ENCODE data around the gene MTREX. TPM values are rescaled to one million over a fixed set of nuclear protein-coding genes. Genes with fewer than 3 reads are reported as not detected.

The MTREX gene
- total RNA-seq, 1 donor from 2014 or later, result 68.7 TPM

DNA sequence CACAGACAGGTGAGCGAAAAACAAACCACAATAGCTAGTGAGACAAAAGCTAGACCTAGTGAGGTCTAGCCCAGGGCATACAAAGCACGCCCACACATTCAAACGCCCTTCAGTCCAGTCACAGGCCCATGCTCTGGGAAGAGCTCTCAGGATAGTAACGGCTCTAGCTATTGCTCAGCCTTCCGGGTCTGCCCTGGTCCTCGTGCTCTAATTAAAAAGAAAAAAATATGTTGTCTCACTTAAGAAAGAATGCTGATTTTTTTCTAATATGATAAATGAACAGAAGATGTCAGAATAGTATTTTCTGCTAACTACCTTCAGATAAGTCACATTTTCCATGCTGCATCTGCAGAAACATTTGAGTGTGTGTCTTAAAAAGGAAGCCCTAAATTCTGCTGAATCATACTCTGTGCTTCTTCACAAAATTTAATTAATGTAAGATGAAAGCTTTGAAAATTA is 132.4 kb downstream of the MTREX start:
- Histone ChIP-seq H3K4me2 (ENCODE audit: low read length) (peak overlapping the region; percentile 21), H3K9ac (ENCODE audit: low read length) (no peak overlapping the region), H3K4me1 (ENCODE audit: insufficient read depth, low read length) (peaks cover 35% of the 10 kb centered on the region), H3K79me2 (ENCODE audit: insufficient read depth, low read length) (no peaks in the 10 kb centered on the region), H3K27me3 (ENCODE audit: insufficient read depth, low read length) (no peaks in the 10 kb centered on the region), H3K27ac (ENCODE audit: low read depth, low read length) (no peak overlapping the region), H3K9me3 (ENCODE audit: insufficient read depth, low read depth, low read length) (no peaks in the 10 kb centered on the region), H3K4me3 (ENCODE audit: insufficient read depth, low read depth, low read length) (no peak overlapping the region), H3K36me3 (ENCODE audit: insufficient read depth, low read length) (no peaks in the 10 kb centered on the region), H4K20me1 (ENCODE audit: insufficient read depth, low read length) (peaks cover 3% of the 10 kb centered on the region), H2AFZ (ENCODE audit: low read depth, low read length) (no peak overlapping the region)
- TF ChIP-seq EZH2 (IDR thresholded peaks at IDR 0.05; ENCODE audit: insufficient read depth, low read length), result no peak
- TF ChIP-seq, protein P1, sequence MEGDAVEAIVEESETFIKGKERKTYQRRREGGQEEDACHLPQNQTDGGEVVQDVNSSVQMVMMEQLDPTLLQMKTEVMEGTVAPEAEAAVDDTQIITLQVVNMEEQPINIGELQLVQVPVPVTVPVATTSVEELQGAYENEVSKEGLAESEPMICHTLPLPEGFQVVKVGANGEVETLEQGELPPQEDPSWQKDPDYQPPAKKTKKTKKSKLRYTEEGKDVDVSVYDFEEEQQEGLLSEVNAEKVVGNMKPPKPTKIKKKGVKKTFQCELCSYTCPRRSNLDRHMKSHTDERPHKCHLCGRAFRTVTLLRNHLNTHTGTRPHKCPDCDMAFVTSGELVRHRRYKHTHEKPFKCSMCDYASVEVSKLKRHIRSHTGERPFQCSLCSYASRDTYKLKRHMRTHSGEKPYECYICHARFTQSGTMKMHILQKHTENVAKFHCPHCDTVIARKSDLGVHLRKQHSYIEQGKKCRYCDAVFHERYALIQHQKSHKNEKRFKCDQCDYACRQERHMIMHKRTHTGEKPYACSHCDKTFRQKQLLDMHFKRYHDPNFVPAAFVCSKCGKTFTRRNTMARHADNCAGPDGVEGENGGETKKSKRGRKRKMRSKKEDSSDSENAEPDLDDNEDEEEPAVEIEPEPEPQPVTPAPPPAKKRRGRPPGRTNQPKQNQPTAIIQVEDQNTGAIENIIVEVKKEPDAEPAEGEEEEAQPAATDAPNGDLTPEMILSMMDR (IDR thresholded peaks at IDR 0.05; ENCODE audit: insufficient read depth, low read depth, low read length), result no peak
- Mint-ChIP-seq H3K4me3 (ENCODE audit: unreplicated experiment) (no peak overlapping the region), H3K36me3 (ENCODE audit: low read depth, unreplicated experiment) (peaks cover 18% of the 10 kb centered on the region), H3K27ac (ENCODE audit: unreplicated experiment) (peak overlapping the region; percentile 98), H3K4me1 (ENCODE audit: low read depth, unreplicated experiment) (peaks cover 46% of the 10 kb centered on the region), H3K27me3 (ENCODE audit: low read depth, unreplicated experiment) (no peaks in the 10 kb centered on the region), H3K9me3 (ENCODE audit: unreplicated experiment) (peaks cover 3% of the 10 kb centered on the region)
- FAIRE-seq, result no peak
- DNase-seq (ENCODE audit: low read depth), result peak; percentile 73

DNA sequence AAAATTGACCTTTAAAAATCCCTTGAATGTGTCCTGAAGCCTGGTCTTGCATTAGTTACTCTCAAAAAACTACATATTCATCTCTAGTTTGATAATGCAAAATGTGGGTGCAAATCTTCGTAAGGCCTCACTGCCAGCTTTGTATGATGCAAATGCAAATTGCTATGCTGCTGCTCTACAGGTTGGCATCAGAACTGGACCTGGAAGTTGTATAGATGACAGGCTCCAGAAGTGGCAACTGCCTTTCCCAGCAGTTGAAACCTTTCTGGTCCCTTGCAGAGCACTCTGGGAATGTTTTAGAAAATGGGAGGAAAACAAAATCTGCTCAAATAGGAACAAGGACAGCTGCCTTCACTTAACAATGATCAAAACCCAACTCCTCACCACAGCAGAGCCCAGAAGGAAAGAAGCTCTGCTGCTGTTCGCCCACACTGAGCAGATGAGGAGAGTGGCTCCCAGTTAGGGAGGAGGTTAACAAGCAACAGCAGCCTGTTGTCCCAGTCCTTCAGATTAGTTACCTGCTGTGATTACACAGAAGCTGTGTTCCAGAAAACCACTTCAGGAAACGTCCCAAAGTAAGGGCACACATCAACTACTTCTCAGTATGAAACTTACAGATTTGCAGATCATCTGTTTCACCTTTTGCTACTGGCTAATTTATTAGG is 133.4 kb downstream of the MTREX start:
- Histone ChIP-seq H3K4me1 (ENCODE audit: insufficient read depth, low read length) (peaks cover 35% of the 10 kb centered on the region), H3K27ac (ENCODE audit: low read depth, low read length) (no peak overlapping the region), H3K9me3 (ENCODE audit: insufficient read depth, low read depth, low read length) (no peaks in the 10 kb centered on the region), H3K27me3 (ENCODE audit: insufficient read depth, low read length) (no peaks in the 10 kb centered on the region), H4K20me1 (ENCODE audit: insufficient read depth, low read length) (peaks cover 3% of the 10 kb centered on the region), H2AFZ (ENCODE audit: low read depth, low read length) (no peak overlapping the region), H3K9ac (ENCODE audit: low read length) (no peak overlapping the region), H3K79me2 (ENCODE audit: insufficient read depth, low read length) (no peaks in the 10 kb centered on the region), H3K4me3 (ENCODE audit: insufficient read depth, low read depth, low read length) (no peak overlapping the region), H3K36me3 (ENCODE audit: insufficient read depth, low read length) (no peaks in the 10 kb centered on the region), H3K4me2 (ENCODE audit: low read length) (no peak overlapping the region)
- H3K36me3 Mint-ChIP-seq (ENCODE audit: low read depth, unreplicated experiment), result peaks cover 16% of the 10 kb centered on the region
- peaks cover 47% of the 10 kb centered on the region for H3K4me1 Mint-ChIP-seq (ENCODE audit: low read depth, unreplicated experiment)
- DNase-seq (ENCODE audit: low read depth) (no peak), FAIRE-seq (no peak)
- H3K9me3 Mint-ChIP-seq (ENCODE audit: unreplicated experiment), result peaks cover 2% of the 10 kb centered on the region
- H3K27me3 Mint-ChIP-seq (ENCODE audit: low read depth, unreplicated experiment), result no peaks in the 10 kb centered on the region
- TF ChIP-seq, protein P1 (IDR thresholded peaks at IDR 0.05; ENCODE audit: insufficient read depth, low read depth, low read length), result no peak
- no peak for TF ChIP-seq EZH2 (IDR thresholded peaks at IDR 0.05; ENCODE audit: insufficient read depth, low read length)
- H3K27ac Mint-ChIP-seq (ENCODE audit: unreplicated experiment), result peak overlapping the region; percentile 62
- H3K4me3 Mint-ChIP-seq (ENCODE audit: unreplicated experiment), result no peak overlapping the region

DNA sequence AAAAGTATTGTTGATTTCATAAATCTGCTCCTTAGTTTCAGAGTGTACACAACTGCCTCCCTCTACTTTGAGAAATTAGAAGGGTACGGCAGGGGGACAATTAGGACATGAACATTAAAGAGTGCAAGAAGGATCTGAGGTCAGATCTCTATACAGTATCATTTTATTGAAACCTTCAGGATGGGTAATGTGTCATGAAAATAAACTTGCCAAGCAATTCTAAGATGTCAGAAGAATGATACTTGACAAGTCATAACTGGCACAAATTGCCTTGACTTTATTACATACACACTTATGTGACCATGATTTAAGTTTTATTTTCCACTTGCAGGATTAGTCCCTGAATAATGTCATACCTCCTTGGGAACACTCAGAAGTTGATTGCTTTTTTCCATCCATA is 134.2 kb downstream of the MTREX start:
- no peaks in the 10 kb centered on the region for H3K27me3 ChIP-seq (ENCODE audit: insufficient read depth, low read length)
- H3K4me3 Mint-ChIP-seq (ENCODE audit: unreplicated experiment), result no peak overlapping the region
- H3K9me3 ChIP-seq (ENCODE audit: insufficient read depth, low read depth, low read length), result no peaks in the 10 kb centered on the region
- H3K79me2 ChIP-seq (ENCODE audit: insufficient read depth, low read length), result no peaks in the 10 kb centered on the region
- H3K4me3 ChIP-seq (ENCODE audit: insufficient read depth, low read depth, low read length), result no peak overlapping the region
- H3K36me3 Mint-ChIP-seq (ENCODE audit: low read depth, unreplicated experiment), result peaks cover 15% of the 10 kb centered on the region
- no peak for TF ChIP-seq EZH2 (IDR thresholded peaks at IDR 0.05; ENCODE audit: insufficient read depth, low read length)
- TF ChIP-seq, protein P1 (IDR thresholded peaks at IDR 0.05; ENCODE audit: insufficient read depth, low read depth, low read length), result no peak
- H4K20me1 ChIP-seq (ENCODE audit: insufficient read depth, low read length), result peaks cover 3% of the 10 kb centered on the region
- DNase-seq (ENCODE audit: low read depth), result no peak
- H3K9me3 Mint-ChIP-seq (ENCODE audit: unreplicated experiment), result no peaks in the 10 kb centered on the region
- H3K36me3 ChIP-seq (ENCODE audit: insufficient read depth, low read length), result no peaks in the 10 kb centered on the region
- H3K9ac ChIP-seq (ENCODE audit: low read length), result no peak overlapping the region
- peaks cover 47% of the 10 kb centered on the region for H3K4me1 Mint-ChIP-seq (ENCODE audit: low read depth, unreplicated experiment)
- peaks cover 33% of the 10 kb centered on the region for H3K4me1 ChIP-seq (ENCODE audit: insufficient read depth, low read length)
- H3K4me2 ChIP-seq (ENCODE audit: low read length), result no peak overlapping the region
- peak overlapping the region; percentile 3 for H3K27ac Mint-ChIP-seq (ENCODE audit: unreplicated experiment)
- no peak overlapping the region for H3K27ac ChIP-seq (ENCODE audit: low read depth, low read length)
- no peak for FAIRE-seq
- no peak overlapping the region for H2AFZ ChIP-seq (ENCODE audit: low read depth, low read length)
- no peaks in the 10 kb centered on the region for H3K27me3 Mint-ChIP-seq (ENCODE audit: low read depth, unreplicated experiment)
